Measurements from ENCODE around the gene FCER1G. TPM values are rescaled to one million over a fixed set of nuclear protein-coding genes. Genes with fewer than 3 reads are reported as not detected.
A peak's percentile ranks its signal among the peaks of the same experiment; 100 is the strongest.

The FCER1G gene
- total RNA-seq, 2 donors from 2014 or later: 27.0 to 42.0 TPM

DNA sequence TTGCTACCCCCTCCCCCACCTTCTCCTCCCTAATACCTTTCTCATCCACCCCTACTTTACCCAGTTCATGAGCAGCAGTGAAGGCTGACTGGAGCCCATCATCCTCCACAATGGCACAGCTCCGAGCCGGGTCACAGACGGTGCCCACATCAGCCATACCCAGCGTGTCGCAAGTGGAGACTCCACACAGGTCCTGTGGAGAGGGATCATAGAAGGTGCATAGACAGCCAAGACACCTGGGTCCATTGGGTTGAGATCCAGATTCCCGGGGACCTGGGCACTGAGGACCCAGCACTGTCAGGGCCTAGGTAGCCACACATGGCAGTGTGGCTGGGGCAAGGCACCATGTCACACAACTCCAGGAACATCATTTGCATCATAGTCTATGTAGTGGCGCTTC lies 19.0 kb upstream of the FCER1G start:
- Histone ChIP-seq H3K4me3 (no peak overlapping the region), H3K9me3 (no peaks in the 10 kb centered on the region), H3K36me3 (replicated peaks in 1 of 2; ENCODE audit: insufficient read depth in 1 of 2, low read depth in 2 of 2) (no peaks in the 10 kb centered on the region), H3K4me1 (peaks cover 4% of the 10 kb centered on the region), H3K27me3 (no peaks in the 10 kb centered on the region), H3K27ac (no peak overlapping the region)
- DNase-seq (no peak), ATAC-seq (no peak)
- 66 to 86% methylated on average over 4 to 7 of the region's 7 CpGs for WGBS, 2 donors
- intact Hi-C loops (cut with DNase I): no loop called here
- no peak for TF ChIP-seq POLR2A (IDR thresholded peaks at IDR 0.05)
- TF ChIP-seq, protein P1, sequence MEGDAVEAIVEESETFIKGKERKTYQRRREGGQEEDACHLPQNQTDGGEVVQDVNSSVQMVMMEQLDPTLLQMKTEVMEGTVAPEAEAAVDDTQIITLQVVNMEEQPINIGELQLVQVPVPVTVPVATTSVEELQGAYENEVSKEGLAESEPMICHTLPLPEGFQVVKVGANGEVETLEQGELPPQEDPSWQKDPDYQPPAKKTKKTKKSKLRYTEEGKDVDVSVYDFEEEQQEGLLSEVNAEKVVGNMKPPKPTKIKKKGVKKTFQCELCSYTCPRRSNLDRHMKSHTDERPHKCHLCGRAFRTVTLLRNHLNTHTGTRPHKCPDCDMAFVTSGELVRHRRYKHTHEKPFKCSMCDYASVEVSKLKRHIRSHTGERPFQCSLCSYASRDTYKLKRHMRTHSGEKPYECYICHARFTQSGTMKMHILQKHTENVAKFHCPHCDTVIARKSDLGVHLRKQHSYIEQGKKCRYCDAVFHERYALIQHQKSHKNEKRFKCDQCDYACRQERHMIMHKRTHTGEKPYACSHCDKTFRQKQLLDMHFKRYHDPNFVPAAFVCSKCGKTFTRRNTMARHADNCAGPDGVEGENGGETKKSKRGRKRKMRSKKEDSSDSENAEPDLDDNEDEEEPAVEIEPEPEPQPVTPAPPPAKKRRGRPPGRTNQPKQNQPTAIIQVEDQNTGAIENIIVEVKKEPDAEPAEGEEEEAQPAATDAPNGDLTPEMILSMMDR (IDR thresholded peaks at IDR 0.05): no peak

DNA sequence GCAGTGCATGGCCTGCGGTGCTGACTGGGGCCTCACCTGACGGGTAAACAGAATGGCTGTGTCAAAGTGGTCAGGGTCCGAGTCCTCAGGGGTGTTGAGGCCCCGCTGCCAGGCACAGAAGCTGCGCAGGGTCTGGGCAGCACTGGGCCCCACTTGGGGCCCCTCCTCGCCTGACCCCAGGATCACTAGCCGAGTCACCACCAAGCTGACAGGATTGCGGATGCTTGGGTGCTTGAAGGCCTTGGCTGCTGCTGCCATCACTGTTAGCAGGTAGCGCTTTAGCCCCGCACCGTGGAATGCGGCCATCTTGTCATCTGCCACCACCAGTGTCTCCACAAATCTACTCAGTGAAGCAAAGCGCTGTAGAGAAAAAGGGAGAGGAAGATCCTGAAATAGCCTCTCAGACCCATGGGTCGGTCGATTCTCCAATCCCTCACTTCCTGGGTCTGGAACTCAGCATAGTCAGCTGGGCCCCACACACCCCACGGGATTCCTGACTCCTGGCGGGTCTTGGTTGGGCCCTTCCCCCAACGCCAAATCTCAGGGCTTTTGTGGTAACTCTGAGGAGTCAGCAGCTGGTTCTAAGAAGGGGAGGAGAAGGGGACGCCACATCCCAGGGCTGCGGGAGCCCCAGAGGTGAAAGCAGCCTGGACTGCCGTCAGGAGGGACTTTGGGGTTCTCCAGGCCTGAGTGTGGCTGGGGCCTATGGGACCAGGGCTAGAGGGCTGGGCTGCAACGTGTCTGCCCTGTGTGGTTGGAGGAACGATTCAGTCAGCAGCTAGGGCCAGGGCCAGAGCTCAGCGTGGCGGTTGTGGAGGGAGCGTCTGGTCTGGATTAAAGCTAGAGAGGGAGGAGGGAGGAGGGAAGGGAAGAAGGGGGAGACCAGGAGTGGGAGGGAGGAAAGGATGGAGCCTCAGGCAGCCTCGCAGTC lies 18.3 kb upstream of the FCER1G start:
- Histone ChIP-seq H3K27me3 (no peaks in the 10 kb centered on the region), H3K9me3 (no peaks in the 10 kb centered on the region), H3K4me1 (peaks cover 11% of the 10 kb centered on the region), H3K36me3 (replicated peaks in 1 of 2; ENCODE audit: insufficient read depth in 1 of 2, low read depth in 2 of 2) (no peaks in the 10 kb centered on the region), H3K27ac (peak overlapping the region in 1 of 4 donors; percentile 57), H3K4me3 (no peak overlapping the region)
- DNase-seq (peak in 1 of 4 donors; percentile 37), ATAC-seq (no peak)
- WGBS, 2 donors: 58 to 75% methylated on average over 18 to 25 of the region's 27 CpGs
- TF ChIP-seq, protein P1 (IDR thresholded peaks at IDR 0.05): no peak
- TF ChIP-seq POLR2A (IDR thresholded peaks at IDR 0.05): peak in 2 of 3 donors; percentile 22 to 36
- intact Hi-C loops (cut with DNase I): no loop called here

DNA sequence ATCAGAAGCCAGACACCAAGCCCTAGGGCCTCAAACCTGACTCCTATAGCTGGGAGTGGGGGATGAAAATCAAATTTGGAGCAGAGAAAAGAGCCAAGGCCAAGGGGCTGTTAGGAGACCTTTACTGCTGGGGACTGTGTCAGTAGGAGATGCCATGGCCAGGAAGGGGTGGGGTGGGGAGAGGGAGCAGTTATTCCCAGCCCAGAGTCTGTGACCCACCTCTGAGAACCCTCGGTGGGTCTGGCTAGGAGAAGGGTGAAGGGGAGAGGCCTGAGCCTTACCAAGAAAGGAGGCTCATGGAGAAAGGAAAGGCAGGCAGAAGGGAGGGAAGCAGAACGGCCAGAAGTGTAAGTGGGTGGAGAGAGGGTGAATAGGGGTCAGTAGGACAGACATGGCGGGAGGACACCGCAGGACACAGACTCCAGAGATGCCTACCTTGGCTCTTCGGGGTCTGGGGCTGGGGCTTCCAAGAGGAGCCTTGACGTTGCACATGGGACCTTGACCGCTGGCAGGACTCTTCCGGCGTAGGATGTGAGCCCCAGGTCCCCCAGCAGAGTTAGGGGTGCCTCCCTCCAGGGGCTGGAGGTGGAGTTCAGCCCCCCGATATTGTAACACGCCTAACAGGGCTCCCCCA lies 17.4 kb upstream of the FCER1G start:
- intact Hi-C loops (cut with DNase I): no loop called here
- Histone ChIP-seq H3K27ac (peak overlapping the region in 3 of 4 donors; percentile 16 to 91 (median 57)), H3K4me3 (no peak overlapping the region), H3K36me3 (replicated peaks in 1 of 2; ENCODE audit: insufficient read depth in 1 of 2, low read depth in 2 of 2) (no peaks in the 10 kb centered on the region), H3K9me3 (no peaks in the 10 kb centered on the region), H3K27me3 (no peaks in the 10 kb centered on the region), H3K4me1 (peaks cover 11% of the 10 kb centered on the region)
- 66 to 75% methylated on average over 8 to 11 of the region's 11 CpGs for WGBS, 2 donors
- peak in 1 of 3 donors; percentile 6 for TF ChIP-seq POLR2A (IDR thresholded peaks at IDR 0.05)
- TF ChIP-seq, protein P1 (IDR thresholded peaks at IDR 0.05): no peak
- DNase-seq (no peak), ATAC-seq (no peak)

DNA sequence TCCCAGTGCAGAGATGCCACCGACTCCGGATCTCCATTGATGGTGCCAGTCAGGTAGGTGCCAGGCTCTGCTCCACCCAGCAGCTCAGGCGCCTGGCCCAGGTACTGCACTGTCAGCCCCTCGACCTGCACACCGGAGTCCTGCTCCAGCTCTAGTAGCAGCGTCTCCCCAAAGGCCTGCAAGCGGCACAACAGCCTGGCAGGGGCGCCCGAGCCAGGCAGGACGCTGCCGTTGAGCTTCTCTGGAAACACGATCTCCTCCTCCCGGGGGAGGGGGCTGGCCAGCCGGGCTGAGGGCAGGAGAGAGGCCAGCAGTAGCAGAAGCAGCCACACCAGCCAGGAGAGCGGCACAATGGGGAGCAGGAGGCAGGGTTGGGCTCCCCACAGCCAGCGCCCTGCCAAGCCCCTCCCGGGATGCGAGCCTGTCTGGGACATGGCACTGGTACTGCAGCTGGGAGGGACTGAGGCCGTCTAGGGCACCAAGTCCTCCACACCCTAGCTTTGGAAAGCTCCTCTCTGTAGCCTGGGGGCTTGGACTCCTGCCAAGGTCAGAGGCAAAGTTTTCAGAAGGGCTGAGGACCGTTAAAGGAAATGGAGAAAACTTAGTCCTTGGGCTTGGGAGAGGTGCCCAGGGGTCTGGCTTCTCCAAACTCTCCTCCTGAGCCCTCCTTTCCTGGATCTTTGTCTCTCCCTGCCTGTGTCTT lies 16.8 kb upstream of the FCER1G start:
- Histone ChIP-seq H3K36me3 (replicated peaks in 1 of 2; ENCODE audit: insufficient read depth in 1 of 2, low read depth in 2 of 2) (no peaks in the 10 kb centered on the region), H3K27me3 (no peaks in the 10 kb centered on the region), H3K4me1 (peaks cover 18% of the 10 kb centered on the region), H3K9me3 (no peaks in the 10 kb centered on the region), H3K4me3 (no peak overlapping the region), H3K27ac (peak overlapping the region in 3 of 4 donors; percentile 16 to 91 (median 57))
- ATAC-seq: no peak
- DNase-seq: no peak
- WGBS, 2 donors: 21 to 39% methylated on average over 6 to 20 of the region's 20 CpGs
- TF ChIP-seq, protein P1 (IDR thresholded peaks at IDR 0.05): no peak
- TF ChIP-seq POLR2A (IDR thresholded peaks at IDR 0.05): no peak
- intact Hi-C loops (cut with DNase I): no loop called here

All from body of pancreas (tissue), 4 donors.